ENCODE measurements around the gene EEA1.

- TF ChIP-seq EZH2 (IDR thresholded peaks at IDR 0.05) (no peak), CTCF (IDR thresholded peaks at IDR 0.05) (no peak), EZH2phosphoT487 (IDR thresholded peaks at IDR 0.05) (no peak)
Measured at GRCh38 chr12:92733661-92734060, 195.4 kb downstream of the EEA1 start.

Measured in neural progenitor cell (in vitro differentiated cells).